Pancreas (tissue), 10 donors: Measurements from ENCODE around the gene PCDHAC2. TPM values are rescaled to one million over a fixed set of nuclear protein-coding genes. Genes with fewer than 3 reads are reported as not detected.

ENCODE experiments used
- ATAC-seq, 4 donors: fragments of 200-7000 bp; cut with Tn5 transposase; one replicate each; pipeline versions ENCODE4 v1.8.0 to v1.9.1; 2020; ENCODE audit warnings: mild to moderate bottlenecking in 4 of 4, moderate library complexity in 4 of 4
- DNase-seq, 6 donors: peaks; one replicate each; pipeline ENCODE4 v3.0.0-alpha.2; 2020
- FAIRE-seq: peaks from 2 replicates; lab custom pipeline; 2012; peaks lifted over from hg19 to GRCh38; lab: Jason Lieb, UNC
- H3K27ac ChIP-seq, 4 donors: fragments of 200-600 bp; sonication (generic); 1 replicate in 3 of 4; 2 replicates in 1 of 4; pipeline versions ENCODE4 v1.5.0 to v1.8.0; 2020
- H3K27me3 ChIP-seq, 4 donors: fragments of 200-600 bp; one replicate each; pipeline ENCODE4 v1.8.0; 2021
- H3K36me3 ChIP-seq, 3 donors: fragments of 200-600 bp; sonication (generic) in 1 of 3; one replicate each; pipeline versions ENCODE4 v1.5.0 to v1.8.0; 2020 to 2021
- H3K4me1 ChIP-seq, 3 donors: fragments of 200-600 bp; one replicate each; pipeline ENCODE4 v1.8.0; 2021
- H3K4me3 ChIP-seq, 4 donors: fragments of 200-600 bp; sonication (generic) in 2 of 4; one replicate each; pipeline versions ENCODE4 v1.5.0 to v1.8.0; 2020 to 2021
- H3K9me3 ChIP-seq, 4 donors: fragments of 200-600 bp; one replicate each; pipeline ENCODE4 v1.8.0; 2021
- CTCF ChIP-seq, 4 donors: fragments of 200-600 bp; sonication (generic) in 3 of 4; IDR thresholded peaks; one replicate each; pipeline versions ENCODE4 v1.5.0 to v1.8.0; 2021; ENCODE audit warnings: antibody characterized with exemption in 4 of 4
- WGBS, 2 donors: extraction: QIAGEN DNeasy Blood & Tissue Kit; methylation state at CpG; one replicate each; pipeline ENCODE4 v1.1.7; 2013; 5-methylcytosine and 5-hydroxymethylcytosine counted together
- intact Hi-C, 3 donors: fragments of 100-400 bp; cut with DNase I; formaldehyde crosslinking; loops; one replicate each; pipeline versions ENCODE4 v1.11.1 to v1.14.2; 2022
- polyA plus RNA-seq, 2 donors: library from polyadenylated mRNA; stranded (reverse); fragments of 200-250 nt; gene quantifications; one replicate each; pipeline ENCODE4 v1.2.3, GENCODE V29; 2013
- total RNA-seq, 6 donors: library from RNA; stranded (reverse); fragmentation: NEBNext Ultra II Directional in 4 of 6; extraction: Animal tissue kit (Norgen Biotek cat#: 25700) in 4 of 6; gene quantifications; one replicate each; pipeline versions ENCODE4 v1.2.1 to v1.2.4, GENCODE V29; 2021 to 2023
- donor health status: healthy with polysubstance abuse.
- donor health status: DM: no; HTN: no; CAD: no; lungs with moderate emphysema.
- donor health status: DM: no; HTN: no; CAD: no.
- donor health status: control.
- donor health status: control.
- donor health status: Bipolar disorder and iron deficiency.
- donor health status: DM: yes; HTN: yes; CAD: no.
- donor health status: DM: no; HTN: no; CAD: no.
- donor health status: DM: no; HTN: no; CAD: no.
- donor health status: DM: yes; HTN: yes; CAD: no.

The PCDHAC2 gene
- total and polyA plus RNA-seq, 8 donors, result 0.08 to 1.1 (median 0.68) TPM

- Histone ChIP-seq H3K4me1 (no peaks in the 10 kb centered on the region), H3K36me3 (no peaks in the 10 kb centered on the region), H3K27me3 (no peaks in the 10 kb centered on the region), H3K4me3 (no peak overlapping the region), H3K27ac (no peak overlapping the region), H3K9me3 (no peaks in the 10 kb centered on the region)
- no peak for TF ChIP-seq CTCF (IDR thresholded peaks at IDR 0.05)
- no peak for ATAC-seq
- no peak for DNase-seq
- intact Hi-C loops, result no loop called here
- WGBS, 2 donors, result 46 to 57% methylated on average over 2 of the region's 2 CpGs
- no peak for FAIRE-seq
Measured at GRCh38 chr5:140992828-140993227, 26.6 kb downstream of the PCDHAC2 start.

- no peaks in the 10 kb centered on the region for H3K27me3 ChIP-seq
- no peaks in the 10 kb centered on the region for H3K36me3 ChIP-seq
- no peaks in the 10 kb centered on the region for H3K4me1 ChIP-seq
- FAIRE-seq (no peak), ATAC-seq (peak in 2 of 4 donors; percentile 28 to 50), DNase-seq (no peak)
- TF ChIP-seq CTCF (IDR thresholded peaks at IDR 0.05), result no peak
- H3K4me3 ChIP-seq, result no peak overlapping the region
- H3K9me3 ChIP-seq, result no peaks in the 10 kb centered on the region
- H3K27ac ChIP-seq, result no peak overlapping the region
- intact Hi-C loops, result no loop called here
- 65 to 73% methylated on average over 1 of the region's 1 CpG for WGBS, 2 donors
Measured at GRCh38 chr5:140996060-140996459, 29.8 kb downstream of the PCDHAC2 start.

GRCh38 chr5:140998921-140999410 is 32.7 kb downstream of the PCDHAC2 start:
- DNase-seq (no peak), FAIRE-seq (no peak), ATAC-seq (no peak)
- Histone ChIP-seq H3K9me3 (no peaks in the 10 kb centered on the region), H3K4me1 (no peaks in the 10 kb centered on the region), H3K27me3 (no peaks in the 10 kb centered on the region), H3K36me3 (no peaks in the 10 kb centered on the region), H3K27ac (no peak overlapping the region), H3K4me3 (no peak overlapping the region)
- WGBS, 2 donors, result 67 to 77% methylated on average over 2 of the region's 2 CpGs
- intact Hi-C loops, result no loop called here
- TF ChIP-seq CTCF (IDR thresholded peaks at IDR 0.05), result no peak

- intact Hi-C loops, result no loop called here
- Histone ChIP-seq H3K9me3 (no peaks in the 10 kb centered on the region), H3K27ac (no peak overlapping the region), H3K36me3 (no peaks in the 10 kb centered on the region), H3K4me1 (no peaks in the 10 kb centered on the region), H3K27me3 (no peaks in the 10 kb centered on the region), H3K4me3 (peak overlapping the region in 1 of 4 donors; percentile 18)
- DNase-seq (peak in 2 of 6 donors; percentile 9 to 16), FAIRE-seq (no peak), ATAC-seq (peak in 3 of 4 donors; percentile 46 to 51 (median 49))
- TF ChIP-seq CTCF (IDR thresholded peaks at IDR 0.05), result no peak
- 12 to 13% methylated on average over 9 of the region's 9 CpGs for WGBS, 2 donors
Measured at GRCh38 chr5:141001446-141001843, 35.2 kb downstream of the PCDHAC2 start.

- no peak for TF ChIP-seq CTCF (IDR thresholded peaks at IDR 0.05)
- no peaks in the 10 kb centered on the region for H3K4me1 ChIP-seq
- peak in 3 of 4 donors; percentile 60 to 70 (median 70) for ATAC-seq
- no peaks in the 10 kb centered on the region for H3K36me3 ChIP-seq
- peak in 2 of 6 donors; percentile 8 to 15 for DNase-seq
- 12 to 15% methylated on average over 19 of the region's 19 CpGs for WGBS, 2 donors
- H3K27me3 ChIP-seq, result no peaks in the 10 kb centered on the region
- peak overlapping the region in 1 of 4 donors; percentile 18 for H3K4me3 ChIP-seq
- no peak for FAIRE-seq
- no peak overlapping the region for H3K27ac ChIP-seq
- intact Hi-C loops, result no loop called here
- no peaks in the 10 kb centered on the region for H3K9me3 ChIP-seq
Measured at GRCh38 chr5:141001844-141002604, 35.7 kb downstream of the PCDHAC2 start.
